Heart right ventricle (tissue), 16 donors: ENCODE data around the gene ST8SIA6. TPM values are rescaled to one million over a fixed set of nuclear protein-coding genes. Genes with fewer than 3 reads are reported as not detected.
A peak's percentile ranks its signal among the peaks of the same experiment; 100 is the strongest.

Source experiments
- ATAC-seq, 8 donors: fragments of 200-7000 bp; cut with Tn5 transposase; one replicate each; pipeline ENCODE4 v1.9.1; 2020; ENCODE audit warnings: mild to moderate bottlenecking in 8 of 8, moderate library complexity in 8 of 8, moderate number of reproducible peaks in 1 of 8
- DNase-seq, 2 donors: peaks; one replicate each; pipeline ENCODE4 v3.0.0-alpha.2; 2020
- H3K27ac ChIP-seq, 10 donors: fragments of 200-600 bp; sonication (generic) in 2 of 10; one replicate each; pipeline versions ENCODE4 v1.5.0 to v1.8.0; 2020 to 2022; ENCODE audit warnings: mild to moderate bottlenecking in 3 of 10
- H3K27me3 ChIP-seq, 7 donors: fragments of 200-600 bp; one replicate each; pipeline ENCODE4 v1.8.0; 2021 to 2022; ENCODE audit warnings: mild to moderate bottlenecking in 2 of 7
- H3K36me3 ChIP-seq, 9 donors: fragments of 200-600 bp; sonication (generic) in 1 of 9; one replicate each; pipeline versions ENCODE4 v1.5.0 to v1.8.0; 2020 to 2022; ENCODE audit warnings: mild to moderate bottlenecking in 2 of 9
- H3K4me1 ChIP-seq, 9 donors: fragments of 200-600 bp; sonication (generic) in 1 of 9; one replicate each; pipeline versions ENCODE4 v1.5.0 to v1.8.0; 2020 to 2022; ENCODE audit warnings: mild to moderate bottlenecking in 4 of 9
- H3K4me3 ChIP-seq, 10 donors: fragments of 200-600 bp; sonication (generic) in 2 of 10; one replicate each; pipeline versions ENCODE4 v1.5.0 to v1.8.0; 2020 to 2022; ENCODE audit warnings: mild to moderate bottlenecking in 7 of 10, moderate library complexity in 2 of 10
- H3K9me3 ChIP-seq, 11 donors: fragments of 200-600 bp in 10 of 11; sonication (generic) in 2 of 11; one replicate each; pipeline versions ENCODE4 v1.5.0 to v1.8.0; 2013 to 2022; ENCODE audit warnings: mild to moderate bottlenecking in 2 of 11, control low read depth in 1 of 11, moderate library complexity in 1 of 11
- CTCF ChIP-seq, 9 donors: fragments of 200-600 bp; sonication (generic) in 2 of 9; IDR thresholded peaks; one replicate each; pipeline versions ENCODE4 v1.5.0 to v1.8.0; 2021 to 2022; ENCODE audit warnings: antibody characterized with exemption in 9 of 9, mild to moderate bottlenecking in 5 of 9, moderate library complexity in 1 of 9
- WGBS, 2 donors: extraction: QIAGEN DNeasy Blood & Tissue Kit; methylation state at CpG; one replicate each; pipeline ENCODE4 v1.1.7; 2013; ENCODE audit warnings: inconsistent platforms in 1 of 2; 5-methylcytosine and 5-hydroxymethylcytosine counted together
- intact Hi-C, 10 donors: fragments of 100-400 bp; cut with DNase I; formaldehyde crosslinking; loops; one replicate each; pipeline versions ENCODE4 v1.11.1 to v1.14.2; 2022
- polyA plus RNA-seq, 2 donors: library from polyadenylated mRNA; stranded (reverse); fragments of 200-250 nt; gene quantifications; one replicate each; pipeline ENCODE4 v1.2.3, GENCODE V29; 2013
- total RNA-seq, 10 donors: library from RNA; stranded (reverse); fragmentation: NEBNext Ultra II Directional in 3 of 10; extraction: Animal tissue kit (Norgen Biotek cat#: 25700) in 3 of 10; gene quantifications; one replicate each; pipeline versions ENCODE4 v1.2.1 to v1.2.4, GENCODE V29; 2021 to 2023
- donor health status: Arrhythmogenic right ventricular cardiomyopathy.
- donor health status: ischemic (EF 13 %, LVEDD 7.1; RV severe dilation, severe dysfunction).
- donor health status: healthy with polysubstance abuse.
- donor health status: DM: no; HTN: yes; CAD: no.
- donor health status: DM: no; HTN: no; CAD: no.
- donor health status: ischemic (EF 25% LVEDD 6.9; RV normal size, moderate dysfunction).
- donor health status: ischemic (EF 25% LVEDD 5.7; RV mildly dilated, moderate dysfunction).
- donor health status: healthy.
- donor health status: DM: yes; HTN: yes; CAD: no.
- donor health status: Ischemic cardiomyopathy.
- donor health status: ischemic (EF 35%, LVEDD 5.7; RV mildly dilated, moderate dysfunction).
- donor health status: nonischemic (EF 11% LVEDD 7.7; RV severe dilation, severe dysfunction).
- donor health status: DM: yes; HTN: yes; CAD: no.
- donor health status: PGD.
- donor health status: ischemic (EF 29% LVEDD 5.4; RV normal size, mild dysfunction).
- donor health status: nonischemic (EF 23%, LVEDD 6.1; RV moderate dilation, normal function).

The ST8SIA6 gene
- total and polyA plus RNA-seq, 12 donors = 1.8 to 12.8 (median 8.1) TPM

DNA sequence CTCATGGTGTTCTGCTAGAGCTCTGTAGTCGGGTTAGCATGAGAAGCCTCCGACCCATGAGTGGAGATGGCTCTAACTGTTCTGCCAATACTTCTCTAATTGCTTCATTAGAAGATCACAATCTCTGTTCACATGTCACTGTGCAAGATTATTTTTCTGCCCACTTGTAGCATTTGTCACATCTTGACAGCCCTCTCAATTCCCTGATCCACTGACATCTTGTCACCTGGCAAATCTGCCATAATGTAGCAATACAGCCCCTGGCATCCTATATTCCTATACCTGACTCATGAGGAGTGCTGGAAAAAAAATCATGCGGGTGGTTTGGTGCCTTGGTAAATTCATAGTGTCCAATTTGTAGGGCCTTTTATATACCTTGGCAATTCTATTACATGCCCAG, 58.4 kb downstream of the ST8SIA6 start:
- 91 to 93% methylated on average over 3 of the region's 3 CpGs for WGBS, 2 donors
- no peak for TF ChIP-seq CTCF (IDR thresholded peaks at IDR 0.05)
- no peaks in the 10 kb centered on the region for H3K4me1 ChIP-seq
- no peaks in the 10 kb centered on the region for H3K9me3 ChIP-seq
- intact Hi-C loops = no loop called here
- H3K27me3 ChIP-seq = peaks cover 0 to 2% (median 0%) of the 10 kb centered on the region in 7 donors
- DNase-seq (no peak), ATAC-seq (no peak)
- peaks cover 0 to 5% (median 0%) of the 10 kb centered on the region in 9 donors for H3K36me3 ChIP-seq
- H3K27ac ChIP-seq = no peak overlapping the region
- H3K4me3 ChIP-seq = no peak overlapping the region

DNA sequence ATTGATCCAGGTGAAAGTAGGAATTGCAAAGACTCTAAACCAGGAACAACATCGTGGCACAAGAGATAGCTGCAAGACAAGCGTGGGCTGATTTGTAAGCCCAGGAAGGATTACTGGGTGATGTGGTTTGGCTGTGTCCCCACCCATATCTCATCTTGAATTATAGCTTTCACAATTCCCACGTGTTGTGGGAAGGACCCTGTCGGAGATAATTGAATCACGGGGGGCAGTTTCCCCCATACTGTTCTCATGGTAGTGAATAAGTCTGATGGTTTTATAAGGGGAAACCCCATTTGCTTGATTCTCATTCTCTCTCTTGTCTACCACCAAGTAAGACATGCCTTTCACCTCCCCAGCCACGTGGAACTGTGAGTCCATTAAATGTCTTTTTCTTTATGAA, 59.5 kb downstream of the ST8SIA6 start:
- Histone ChIP-seq H3K4me3 (no peak overlapping the region), H3K27ac (no peak overlapping the region), H3K27me3 (peaks cover 0 to 2% (median 0%) of the 10 kb centered on the region in 7 donors), H3K9me3 (no peaks in the 10 kb centered on the region), H3K36me3 (peaks cover 0 to 5% (median 0%) of the 10 kb centered on the region in 9 donors), H3K4me1 (no peaks in the 10 kb centered on the region)
- no peak for TF ChIP-seq CTCF (IDR thresholded peaks at IDR 0.05)
- intact Hi-C loops = no loop called here
- WGBS, 2 donors = 74 to 80% methylated on average over 6 of the region's 6 CpGs
- DNase-seq (no peak), ATAC-seq (no peak)

- peak overlapping the region in 3 of 10 donors; percentile 36 to 61 (median 52) for H3K27ac ChIP-seq
- peaks cover 0 to 29% (median 0%) of the 10 kb centered on the region in 9 donors for H3K4me1 ChIP-seq
- no peaks in the 10 kb centered on the region for H3K9me3 ChIP-seq
- no peak for DNase-seq
- H3K4me3 ChIP-seq = no peak overlapping the region
- H3K27me3 ChIP-seq = no peaks in the 10 kb centered on the region
- H3K36me3 ChIP-seq = peaks cover 0 to 11% (median 0%) of the 10 kb centered on the region in 9 donors
- 45 to 51% methylated on average over 6 of the region's 6 CpGs for WGBS, 2 donors
- no peak for ATAC-seq
- TF ChIP-seq CTCF (IDR thresholded peaks at IDR 0.05) = no peak
- intact Hi-C loops = no loop called here
Observed at GRCh38 chr10:17387861-17388503, 66.4 kb downstream of the ST8SIA6 start.

DNA sequence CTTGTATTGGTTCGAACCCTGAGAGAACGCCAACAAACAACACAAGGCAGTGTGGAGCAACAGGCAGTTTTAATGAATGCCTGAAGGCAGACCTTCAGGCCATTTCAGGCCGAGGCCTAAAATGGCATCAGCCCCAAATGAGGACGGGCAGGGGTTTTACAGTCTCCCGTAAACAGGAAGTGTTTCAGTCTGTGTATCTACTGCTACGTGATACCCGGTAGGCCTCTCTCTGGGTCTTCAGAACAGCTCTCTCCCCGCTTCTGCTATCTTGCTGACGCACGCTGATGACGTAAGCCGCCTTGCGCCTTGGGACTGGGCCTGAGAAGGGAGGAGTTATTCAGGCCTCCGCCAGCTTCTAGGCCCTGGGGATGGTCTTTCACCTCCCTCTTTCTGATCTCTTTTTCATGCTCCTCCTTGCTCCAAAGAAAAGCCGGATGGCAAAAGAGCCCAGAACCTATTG, 67.7 kb downstream of the ST8SIA6 start:
- Histone ChIP-seq H3K27me3 (no peaks in the 10 kb centered on the region), H3K27ac (peak overlapping the region in 3 of 10 donors; percentile 24 to 56 (median 53)), H3K9me3 (no peaks in the 10 kb centered on the region), H3K4me1 (peaks cover 0 to 34% (median 0%) of the 10 kb centered on the region in 9 donors), H3K4me3 (no peak overlapping the region), H3K36me3 (peaks cover 0 to 11% (median 0%) of the 10 kb centered on the region in 9 donors)
- intact Hi-C loops = no loop called here
- TF ChIP-seq CTCF (IDR thresholded peaks at IDR 0.05) = no peak
- 80 to 91% methylated on average over 15 of the region's 15 CpGs for WGBS, 2 donors
- DNase-seq (peak; percentile 36 to 37), ATAC-seq (peak in 7 of 8 donors; percentile 50 to 77 (median 64))
